Mesendoderm (in vitro differentiated cells): ENCODE results near the gene PA2G4.
"Not testable (repeated sequence)": the region's sequence is repeated elsewhere in the genome, so short reads cannot be mapped to it uniquely, and the experiment has no call there.

Source experiments
- DNase-seq: peaks from one replicate; pipeline ENCODE4 v3.0.0; 2013
- H2AK5ac ChIP-seq: 2 replicates; pipeline ENCODE4 v1.6.1; 2013; ENCODE audit warnings: low read length, inconsistent platforms
- H2BK120ac ChIP-seq: 2 replicates; pipeline ENCODE4 v1.6.1; 2013; ENCODE audit warnings: low read depth, mild to moderate bottlenecking, low read length, moderate library complexity, mixed read lengths
- H2BK15ac ChIP-seq: replicated peaks from 2 replicates; pipeline ENCODE4 v1.6.1; 2013; ENCODE audit warnings: low read depth, mild to moderate bottlenecking, moderate library complexity
- H2BK5ac ChIP-seq: 2 replicates; pipeline ENCODE4 v1.6.1; 2013; ENCODE audit warnings: low read length, inconsistent platforms
- H3K18ac ChIP-seq: 2 replicates; pipeline ENCODE4 v1.6.1; 2013; ENCODE audit warnings: mild to moderate bottlenecking, low read length, mixed read lengths
- H3K23ac ChIP-seq: one replicate; pipeline ENCODE4 v1.6.1; 2013; ENCODE audit warnings: low read length
- H3K27ac ChIP-seq: 2 replicates; pipeline ENCODE4 v1.5.1; 2013; ENCODE audit warnings: low read depth, mild to moderate bottlenecking, inconsistent platforms, low read length, moderate library complexity
- H3K27me3 ChIP-seq: 2 replicates; pipeline ENCODE4 v1.6.1; 2013; ENCODE audit warnings: low read length, control low read depth, mild to moderate bottlenecking, inconsistent platforms; ENCODE audit not compliant: insufficient read depth, poor library complexity
- H3K36me3 ChIP-seq: 2 replicates; pipeline ENCODE4 v1.6.1; 2013; ENCODE audit warnings: low read length, inconsistent platforms; ENCODE audit not compliant: control insufficient read depth, insufficient read depth
- H3K4ac ChIP-seq: one replicate; pipeline ENCODE4 v1.6.1; 2013; ENCODE audit warnings: low read depth, mild to moderate bottlenecking, low read length, moderate library complexity
- H3K4me1 ChIP-seq: 2 replicates; pipeline ENCODE4 v1.6.1; 2013; ENCODE audit warnings: low read depth, low read length, inconsistent platforms; ENCODE audit not compliant: control insufficient read depth
- H3K4me2 ChIP-seq: 2 replicates; pipeline ENCODE4 v1.6.1; 2013; ENCODE audit warnings: low read length
- H3K4me3 ChIP-seq: 2 replicates; pipeline ENCODE4 v1.5.1; 2013; ENCODE audit warnings: mild to moderate bottlenecking, low read length
- H3K56ac ChIP-seq: one replicate; pipeline ENCODE4 v1.6.1; 2013; ENCODE audit warnings: low read length
- H3K79me1 ChIP-seq: 2 replicates; pipeline ENCODE4 v1.6.1; 2013; ENCODE audit warnings: low read length, inconsistent platforms
- H3K79me2 ChIP-seq: 2 replicates; pipeline ENCODE4 v1.6.1; 2013; ENCODE audit warnings: mild to moderate bottlenecking, low read length; ENCODE audit not compliant: control insufficient read depth, insufficient read depth
- H3K9ac ChIP-seq: 2 replicates; pipeline ENCODE4 v1.6.1; 2013; ENCODE audit warnings: low read length, inconsistent platforms
- H4K5ac ChIP-seq: one replicate; pipeline ENCODE4 v1.6.1; 2013; ENCODE audit warnings: low read length
- H4K8ac ChIP-seq: one replicate; pipeline ENCODE4 v1.6.1; 2013; ENCODE audit warnings: low read depth, mild to moderate bottlenecking, control low read depth, low read length, moderate library complexity
- WGBS: extraction: QIAGEN DNeasy Blood & Tissue Kit; methylation state at CpG from one replicate; pipeline ENCODE4 v1.1.7; 2013; ENCODE audit warnings: low lambda C conversion rate, missing lambda C conversion rate; ENCODE audit not compliant: insufficient coverage; ENCODE audit errors: extremely low coverage; 5-methylcytosine and 5-hydroxymethylcytosine counted together

PA2G4 gene

DNA sequence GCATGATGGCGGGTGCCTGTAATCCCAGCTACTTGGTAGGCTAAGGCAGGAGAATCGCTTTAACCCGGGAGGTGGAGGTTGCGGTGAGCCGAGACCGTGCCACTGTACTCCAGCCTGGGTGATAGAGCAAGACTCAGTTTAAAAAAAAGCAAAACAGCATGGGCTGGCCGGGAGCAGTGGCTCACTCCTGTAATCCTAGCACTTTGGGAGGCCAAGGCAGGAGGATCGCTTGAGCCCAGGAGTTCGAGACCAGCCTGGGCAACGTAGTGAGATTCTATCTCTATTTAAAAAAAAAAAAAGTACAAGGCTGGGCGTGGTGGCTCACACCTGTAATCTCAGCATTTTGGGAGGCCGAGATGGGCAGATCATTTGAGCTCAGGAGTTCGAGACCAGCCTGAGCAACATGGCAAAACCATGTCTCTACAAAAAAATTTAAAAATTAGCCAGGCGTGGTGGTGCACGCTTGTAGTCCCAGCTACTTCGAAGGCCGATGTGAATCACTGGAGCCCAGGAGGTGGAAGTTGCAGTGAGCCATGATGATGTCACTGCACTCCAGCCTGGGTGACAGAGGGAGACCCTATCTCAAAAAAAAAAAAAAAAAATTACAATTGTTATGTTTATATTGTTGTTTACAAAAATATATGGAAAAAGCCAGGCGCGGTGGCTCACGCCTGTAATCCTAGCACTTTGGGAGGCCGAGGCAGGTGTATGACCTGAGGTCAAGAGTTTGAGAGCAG is 52.3 kb downstream of the PA2G4 start:
- not testable (repeated sequence) for DNase-seq, H4K5ac ChIP-seq, H2BK5ac ChIP-seq, H3K23ac ChIP-seq, H3K4ac ChIP-seq, H2BK120ac ChIP-seq, H4K8ac ChIP-seq, H2AK5ac ChIP-seq, H3K4me3 ChIP-seq, H3K4me2 ChIP-seq, H2BK15ac ChIP-seq, H3K27me3 ChIP-seq, H3K36me3 ChIP-seq, H3K18ac ChIP-seq
- H3K4me1 ChIP-seq, result peaks cover 14% of the 10 kb centered on the region
- peak overlapping the region; percentile 94 for H3K56ac ChIP-seq
- no CpG with 5 or more reads among the region's 21 CpGs for WGBS
- H3K79me2 ChIP-seq, result peaks cover 31% of the 10 kb centered on the region
- peaks cover 12% of the 10 kb centered on the region for H3K79me1 ChIP-seq
- peak overlapping the region; percentile 87 for H3K9ac ChIP-seq
- H3K27ac ChIP-seq, result peak overlapping the region; percentile 65

DNA sequence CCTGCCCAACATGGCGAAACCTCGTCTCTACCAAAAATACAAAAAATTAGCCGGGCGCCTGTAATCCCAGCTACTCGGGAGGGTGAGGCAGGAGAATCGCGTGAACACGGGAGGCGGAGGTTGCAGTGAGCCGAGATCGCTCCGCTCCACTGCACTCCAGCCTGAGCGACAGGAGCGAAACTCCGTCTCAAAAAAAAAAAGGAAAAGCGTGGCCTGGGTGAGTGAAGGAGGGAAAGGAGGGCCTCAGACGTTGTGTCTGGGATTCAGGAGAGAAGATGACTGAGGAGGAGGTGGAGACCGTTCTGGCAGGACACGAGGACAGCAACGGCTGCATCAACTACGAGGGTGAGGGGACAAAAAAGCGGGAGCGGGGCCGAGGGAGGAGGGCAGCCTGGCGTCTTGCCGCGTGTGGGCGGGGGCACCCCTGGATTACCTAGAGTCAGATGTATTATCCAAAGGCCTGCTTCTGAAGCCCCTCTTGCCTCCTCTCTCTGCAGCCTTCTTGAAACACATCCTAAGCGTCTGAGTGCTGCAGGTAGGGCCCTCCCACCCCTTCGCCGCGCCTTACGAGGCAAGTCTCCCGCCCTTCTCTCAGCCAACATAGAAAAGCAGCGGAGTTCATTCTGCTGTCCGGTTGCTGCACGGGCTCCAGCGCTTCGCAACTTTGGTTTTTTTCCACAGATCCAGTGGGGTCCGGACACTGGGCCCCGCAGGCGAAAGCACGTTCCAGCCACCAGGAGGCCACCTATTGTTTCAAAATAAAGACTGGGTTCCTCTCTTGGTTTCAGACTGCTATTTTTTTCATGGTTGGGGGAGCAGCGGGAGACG is 53.1 kb downstream of the PA2G4 start:
- H3K79me1 ChIP-seq, result peaks cover 13% of the 10 kb centered on the region
- no peak overlapping the region for H4K5ac ChIP-seq
- peak overlapping the region; percentile 87 for H3K9ac ChIP-seq
- peaks cover 11% of the 10 kb centered on the region for H3K36me3 ChIP-seq
- H3K4me2 ChIP-seq, result peak overlapping the region; percentile 46
- WGBS, result no CpG with 5 or more reads among the region's 45 CpGs
- peak overlapping the region; percentile 23 for H2BK5ac ChIP-seq
- H3K4ac ChIP-seq, result peak overlapping the region; percentile 85
- peak; percentile 96 for DNase-seq
- H4K8ac ChIP-seq, result no peak overlapping the region
- peak overlapping the region; percentile 94 for H3K56ac ChIP-seq
- peaks cover 31% of the 10 kb centered on the region for H3K79me2 ChIP-seq
- H3K18ac ChIP-seq, result peak overlapping the region; percentile 73
- H3K4me1 ChIP-seq, result peaks cover 18% of the 10 kb centered on the region
- peak overlapping the region; percentile 27 for H3K4me3 ChIP-seq
- H2AK5ac ChIP-seq, result no peak overlapping the region
- no peak overlapping the region for H2BK120ac ChIP-seq
- H3K27ac ChIP-seq, result peak overlapping the region; percentile 65
- H3K23ac ChIP-seq, result peak overlapping the region; percentile 74
- H3K27me3 ChIP-seq, result no peaks in the 10 kb centered on the region
- H2BK15ac ChIP-seq, result no peak overlapping the region

DNA sequence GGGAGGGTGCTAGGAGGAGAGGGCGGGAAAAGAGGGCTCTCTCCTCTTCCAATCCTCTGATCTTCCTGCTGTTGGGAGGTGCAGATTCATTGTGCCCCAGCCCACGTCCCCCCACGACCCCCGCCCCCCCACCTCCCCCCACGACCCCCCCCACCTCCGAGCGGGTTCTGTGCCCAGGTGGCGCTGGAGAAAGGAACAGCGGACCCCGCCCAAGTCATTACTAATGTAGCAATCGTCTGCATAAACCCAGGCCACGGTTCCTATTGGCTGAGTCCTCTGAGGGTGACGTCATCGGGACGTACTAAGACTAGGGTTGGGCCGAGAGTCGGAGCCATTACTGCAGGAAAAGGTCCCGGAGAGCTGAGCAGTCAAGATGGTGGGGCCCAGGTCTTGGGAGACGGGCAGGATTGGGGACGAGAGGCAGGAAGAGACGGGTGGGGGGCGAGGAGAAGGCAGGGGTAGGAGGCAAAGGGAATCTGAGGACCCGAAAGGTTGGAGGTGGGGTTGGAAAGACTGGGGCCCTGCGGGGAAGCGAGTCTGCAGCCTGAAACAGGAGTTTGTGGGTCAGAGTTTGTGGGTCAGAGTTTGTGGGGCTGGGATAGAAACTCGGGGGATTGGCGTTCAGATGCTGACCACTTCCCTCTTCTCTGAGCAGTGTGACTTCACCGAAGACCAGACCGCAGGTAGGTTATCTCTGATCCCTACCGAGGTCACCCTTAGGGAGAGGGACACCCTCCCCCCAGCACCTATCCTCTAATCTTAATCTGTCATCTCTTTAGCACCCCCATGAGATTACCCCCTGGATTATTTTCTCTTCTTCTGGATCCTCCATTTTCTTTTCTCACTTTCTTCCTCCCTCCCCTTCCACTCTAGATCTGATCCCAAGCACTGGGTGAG is 53.9 kb downstream of the PA2G4 start, which contains the start of gene MYL6:
TSS of gene MYL6 (plus strand) at position 331 of the 897 bp plus-strand sequence. CDS start at position 374, 43 bp downstream.
- Histone ChIP-seq H3K79me1 (peaks cover 12% of the 10 kb centered on the region), H3K27me3 (no peaks in the 10 kb centered on the region), H3K56ac (peak within 1 kb of the TSS; percentile 100), H3K9ac (peak within 1 kb of the TSS; percentile 100), H3K79me2 (peaks cover 30% of the 10 kb centered on the region), H3K27ac (peak within 1 kb of the TSS; percentile 83), H3K18ac (peak within 1 kb of the TSS; percentile 85), H3K36me3 (peaks cover 14% of the 10 kb centered on the region), H3K4ac (peak within 1 kb of the TSS; percentile 99), H2BK120ac (no peak within 1 kb of the TSS), H3K4me1 (peaks cover 19% of the 10 kb centered on the region), H3K4me2 (peak within 1 kb of the TSS; percentile 95), H3K23ac (peak within 1 kb of the TSS; percentile 97), H2AK5ac (peak within 1 kb of the TSS; percentile 92), H2BK5ac (peak within 1 kb of the TSS; percentile 95), H2BK15ac (no peak within 1 kb of the TSS), H4K8ac (no peak within 1 kb of the TSS), H4K5ac (peak within 1 kb of the TSS; percentile 51), H3K4me3 (peak within 1 kb of the TSS; percentile 99)
- WGBS, result no CpG with 5 or more reads among the region's 30 CpGs
- peak; percentile 99 for DNase-seq

DNA sequence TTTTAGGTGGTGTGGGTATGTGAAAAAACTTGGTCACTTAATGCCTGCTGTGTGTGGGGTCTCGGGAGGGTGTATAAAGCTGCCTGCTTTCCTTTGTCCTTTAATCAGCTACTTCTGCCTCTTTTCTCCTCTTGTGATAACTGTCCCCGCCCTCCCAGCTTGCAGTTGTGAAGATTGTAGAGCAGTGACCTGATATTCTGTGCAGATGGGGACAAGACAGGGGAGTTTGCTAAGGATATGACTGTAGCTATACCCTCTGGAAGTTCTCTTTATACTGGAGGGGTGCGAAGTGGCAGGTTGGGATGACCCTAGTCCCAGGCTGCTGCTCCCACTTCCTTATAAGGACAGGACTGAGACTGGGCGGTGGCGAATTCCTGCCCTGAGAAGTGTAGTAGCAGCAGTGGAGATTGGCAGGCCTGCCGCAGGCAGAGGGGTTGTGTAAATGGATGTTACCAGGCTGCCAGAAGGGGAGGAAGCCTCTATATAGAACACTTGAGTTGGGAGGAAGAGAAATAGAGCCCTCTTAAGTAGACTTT is 54.6 kb downstream of the PA2G4 start:
- WGBS, result no CpG with 5 or more reads among the region's 6 CpGs

More for the DNA sequence above, 54.6 kb downstream of the PA2G4 start:
- H4K5ac ChIP-seq, result no peak overlapping the region
- H3K4me3 ChIP-seq, result peak overlapping the region; percentile 99
- peak overlapping the region; percentile 83 for H3K27ac ChIP-seq
- H3K56ac ChIP-seq, result peak overlapping the region; percentile 100
- H4K8ac ChIP-seq, result no peak overlapping the region
- H3K79me2 ChIP-seq, result peaks cover 28% of the 10 kb centered on the region
- peaks cover 17% of the 10 kb centered on the region for H3K4me1 ChIP-seq
- peak; percentile 89 for DNase-seq
- H3K79me1 ChIP-seq, result peaks cover 10% of the 10 kb centered on the region
- H3K23ac ChIP-seq, result peak overlapping the region; percentile 92
- H2BK5ac ChIP-seq, result peak overlapping the region; percentile 81
- H3K18ac ChIP-seq, result peak overlapping the region; percentile 85
- peak overlapping the region; percentile 95 for H3K4me2 ChIP-seq
- peak overlapping the region; percentile 99 for H3K4ac ChIP-seq
- peak overlapping the region; percentile 92 for H2AK5ac ChIP-seq
- H2BK120ac ChIP-seq, result no peak overlapping the region
- H3K36me3 ChIP-seq, result peaks cover 14% of the 10 kb centered on the region
- H3K9ac ChIP-seq, result peak overlapping the region; percentile 100
- H3K27me3 ChIP-seq, result no peaks in the 10 kb centered on the region
- no peak overlapping the region for H2BK15ac ChIP-seq
